HG03280 (cell line): ENCODE measurements around the gene CDS2.
"Not testable (repeated sequence)": the region's sequence is repeated elsewhere in the genome, so short reads cannot be mapped to it uniquely, and the experiment has no call there.

Source experiments
- ATAC-seq: cut with Tn5 transposase; IDR thresholded peaks from one replicate; pipeline ENCODE4 v1.9.1; 2021; ENCODE audit warnings: mild to moderate bottlenecking, moderate library complexity; ENCODE audit not compliant: unreplicated experiment

Gene CDS2

DNA sequence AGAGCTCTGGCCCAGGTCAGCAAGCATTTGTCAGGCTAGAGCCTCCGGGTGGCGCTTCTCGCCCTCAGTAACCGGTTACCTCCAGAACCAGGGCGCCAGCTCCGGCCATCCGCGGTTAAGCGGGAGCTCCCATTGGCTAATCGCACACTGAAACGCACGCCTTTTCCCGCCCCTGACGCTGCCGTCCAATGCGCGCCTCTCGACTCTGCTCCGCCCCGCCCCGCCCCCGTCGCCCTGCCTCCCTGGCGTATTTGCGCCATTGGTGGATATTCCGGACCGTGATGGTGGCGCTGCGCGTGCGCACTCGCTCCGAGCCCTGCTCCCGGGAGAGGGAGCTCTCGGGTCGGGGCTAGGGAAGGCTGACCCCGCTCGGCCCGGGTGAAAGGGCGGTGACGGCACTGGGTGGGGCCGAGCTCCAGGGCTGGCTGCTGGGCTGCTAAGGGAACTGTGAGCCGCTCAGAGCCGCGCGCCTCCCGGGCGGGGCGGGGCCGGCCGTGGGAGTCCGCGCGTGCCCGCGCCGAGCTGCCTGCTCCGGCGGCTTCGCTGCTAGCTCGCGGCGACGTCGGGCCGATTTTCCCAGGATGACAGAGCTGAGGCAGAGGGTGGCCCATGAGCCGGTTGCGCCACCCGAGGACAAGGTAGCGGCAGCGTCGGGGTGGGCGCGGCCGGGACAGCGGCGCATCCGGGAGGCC lies at the start of gene CDS2:
CDS2 (plus strand) TSS at position 497 of the 692 bp plus-strand sequence; CDS start at position 582, 85 bp downstream.
- ATAC-seq = peak; percentile 87

DNA sequence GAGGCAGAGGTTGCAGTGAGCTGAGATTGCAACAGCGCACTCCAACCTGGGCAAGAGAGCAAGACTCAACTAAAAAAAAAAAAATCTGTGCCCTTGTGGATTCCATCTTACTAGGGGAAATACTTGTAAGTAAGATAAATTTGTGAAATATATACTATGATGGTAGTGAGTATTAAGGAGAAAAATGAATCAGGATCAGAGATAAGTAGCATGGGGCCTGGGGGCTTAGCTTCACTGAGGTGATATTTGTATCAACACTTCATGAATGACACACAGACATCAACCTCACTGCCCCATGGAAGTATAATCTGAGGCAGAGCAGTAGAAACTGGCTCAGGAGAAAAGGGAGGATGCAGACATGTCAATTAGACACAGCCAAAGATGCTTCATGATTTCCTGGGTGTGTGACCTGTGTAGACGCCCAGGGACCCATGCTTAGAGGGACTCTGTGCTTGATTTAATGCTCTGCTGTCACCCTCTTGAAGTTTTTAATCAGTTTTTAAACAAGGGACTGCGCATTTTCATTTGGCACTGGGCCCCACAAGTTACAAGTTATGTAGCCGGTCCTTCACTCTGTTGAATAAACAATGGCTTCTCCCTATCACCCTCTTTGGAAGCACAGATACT lies 48.9 kb upstream of the CDS2 start:
- ATAC-seq = peak; percentile 4

DNA sequence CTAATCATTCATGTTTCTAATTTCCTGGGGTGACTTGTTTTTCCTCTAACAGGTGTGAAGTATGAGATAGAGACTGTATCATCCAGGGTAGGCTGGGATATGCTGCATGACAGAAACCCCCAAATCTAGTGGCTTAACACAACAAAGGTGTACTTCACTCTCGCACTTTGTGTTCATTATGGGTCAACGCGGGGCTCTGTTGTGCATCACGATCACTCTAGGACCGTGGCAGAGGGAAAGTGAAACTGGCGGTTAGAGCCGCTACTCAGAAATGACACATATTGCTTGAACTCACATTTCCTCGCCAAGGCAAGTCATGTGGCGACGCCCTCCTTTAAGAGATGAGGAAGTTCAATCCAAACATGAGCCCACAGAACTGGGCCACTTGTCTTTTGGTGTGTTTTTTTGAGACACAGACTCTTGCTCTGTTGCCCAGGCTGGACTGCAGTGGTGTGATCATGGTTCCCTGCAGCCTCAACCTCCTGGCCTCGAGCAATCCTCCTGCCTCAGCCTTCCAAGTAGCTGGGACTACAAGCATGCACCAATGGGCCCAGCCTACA lies 48.3 kb upstream of the CDS2 start:
- ATAC-seq = peak; percentile 94

DNA sequence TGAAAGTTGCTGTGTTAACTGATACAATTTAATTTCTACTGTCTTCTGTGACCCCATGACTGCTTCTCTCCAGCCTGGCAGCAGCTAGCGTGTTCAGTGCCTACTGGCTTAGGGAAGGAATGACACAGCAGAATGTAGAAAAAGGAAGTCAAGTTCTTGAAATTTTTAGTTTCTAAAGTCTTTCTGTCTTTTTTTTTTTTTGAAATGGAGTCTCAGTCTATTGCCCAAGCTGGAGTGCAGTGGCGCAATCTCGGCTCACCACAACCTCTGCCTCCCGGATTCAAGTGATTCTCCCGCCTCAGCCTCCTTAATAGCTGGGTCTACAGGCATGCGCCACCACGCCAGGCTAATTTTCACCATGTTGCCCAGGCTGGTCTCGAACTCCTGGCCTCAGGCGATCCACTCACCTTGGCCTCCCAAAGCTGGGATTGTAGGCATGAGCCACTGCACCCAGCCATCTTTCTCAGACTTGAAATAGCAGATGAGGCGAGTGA lies 46.4 kb upstream of the CDS2 start:
- ATAC-seq = peak; percentile 29

DNA sequence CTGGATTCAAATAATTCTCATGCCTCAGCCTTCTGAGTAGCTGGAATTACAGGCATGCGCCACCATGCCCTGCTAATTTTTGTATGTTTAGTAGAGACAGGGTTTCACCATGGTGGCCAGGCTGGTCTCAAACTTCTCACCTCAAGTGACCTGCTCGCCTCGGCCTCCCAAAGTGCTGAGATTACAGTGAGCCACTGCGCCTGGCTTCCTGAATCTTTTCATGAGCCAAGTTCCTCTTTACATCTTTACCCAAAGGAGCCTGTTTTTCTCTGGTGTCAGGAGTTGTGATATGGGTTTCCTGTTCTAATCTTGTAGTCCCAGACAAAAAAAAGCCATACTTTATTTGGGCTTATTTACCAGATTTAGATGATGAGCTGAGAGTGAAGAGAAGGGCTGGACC lies 41.4 kb upstream of the CDS2 start:
- no peak for ATAC-seq

DNA sequence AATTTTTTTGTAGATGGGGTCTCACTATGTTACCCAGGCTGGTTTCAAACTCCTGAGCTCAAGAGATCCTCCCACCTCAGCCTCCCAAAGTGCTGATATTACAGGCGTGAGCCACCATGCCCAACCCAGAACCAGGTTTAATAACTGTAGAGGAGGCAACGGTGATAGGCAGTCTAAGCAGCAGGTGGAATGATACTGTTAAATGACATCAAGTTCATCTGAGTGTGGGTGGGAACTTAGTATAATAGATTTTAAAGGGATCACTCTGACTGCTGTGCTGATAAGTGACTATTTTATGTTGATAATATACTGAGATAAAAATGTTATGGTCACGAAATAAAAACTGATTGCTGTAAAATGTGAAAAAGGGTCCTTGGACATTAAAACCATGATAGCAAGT lies 38.1 kb upstream of the CDS2 start:
- ATAC-seq = no peak

DNA sequence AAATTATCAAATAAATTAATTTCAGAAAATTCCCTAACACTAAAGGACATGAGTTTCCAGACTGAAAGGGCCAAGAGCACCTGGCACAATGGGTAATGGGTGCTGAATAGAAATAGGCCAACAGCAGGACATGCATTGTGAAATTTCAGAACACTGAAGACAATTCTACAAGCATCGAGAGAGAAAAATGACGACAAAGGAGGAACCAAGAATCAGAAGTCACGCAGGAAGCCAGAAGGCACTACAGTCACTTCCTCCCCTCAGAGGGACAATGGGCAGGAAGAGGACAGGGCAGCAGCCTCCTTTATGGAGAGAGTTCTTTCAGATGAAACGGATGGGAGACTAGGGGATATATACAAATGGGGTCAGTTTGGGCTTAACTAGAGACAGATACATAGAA lies 36.6 kb upstream of the CDS2 start:
- no peak for ATAC-seq

DNA sequence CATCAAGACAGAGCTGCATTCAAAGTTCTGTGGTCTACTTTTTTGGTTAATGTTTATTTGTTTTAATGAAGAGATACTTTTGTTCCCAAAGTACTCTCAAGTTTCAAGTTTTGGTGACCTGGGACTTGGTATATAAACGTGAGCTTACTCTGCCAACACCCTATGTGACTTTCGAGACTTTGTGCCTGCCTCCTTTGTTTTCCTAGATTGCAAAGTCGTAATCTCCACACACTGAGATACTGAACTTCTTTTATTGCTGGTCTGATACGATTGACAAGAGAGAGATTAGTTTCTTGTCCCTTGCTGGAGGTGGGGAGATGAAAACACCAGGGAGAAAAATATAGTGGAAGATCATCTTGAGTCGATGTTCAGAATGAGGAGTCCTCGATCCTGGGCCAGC lies 34.9 kb upstream of the CDS2 start:
- no peak for ATAC-seq

DNA sequence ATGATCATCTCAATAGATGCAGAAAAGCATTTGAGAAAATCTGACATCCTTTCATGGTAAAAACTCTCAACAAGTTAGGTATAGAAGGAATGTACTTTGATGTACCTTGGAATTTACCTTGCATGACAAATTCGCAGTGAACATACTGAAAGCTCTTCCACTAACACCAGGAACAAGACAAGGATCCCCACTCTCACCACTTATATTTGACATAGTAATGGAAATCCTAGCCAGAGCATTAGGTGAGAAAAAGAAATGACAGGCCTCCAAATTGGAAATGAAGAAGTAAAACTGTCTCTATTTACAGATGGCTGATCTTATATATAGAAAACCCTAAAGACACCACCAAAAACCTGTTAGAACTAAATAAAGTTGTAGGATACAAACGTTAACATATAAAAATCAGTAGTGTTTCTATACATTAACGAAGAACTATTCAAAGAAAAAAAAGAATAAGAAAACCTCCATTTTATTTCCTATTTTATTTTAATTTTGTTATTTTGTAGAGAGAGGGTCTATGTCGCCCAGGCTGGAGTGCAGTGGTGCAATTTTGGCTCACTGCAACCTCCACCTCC lies 34.0 kb upstream of the CDS2 start:
- ATAC-seq = no peak

DNA sequence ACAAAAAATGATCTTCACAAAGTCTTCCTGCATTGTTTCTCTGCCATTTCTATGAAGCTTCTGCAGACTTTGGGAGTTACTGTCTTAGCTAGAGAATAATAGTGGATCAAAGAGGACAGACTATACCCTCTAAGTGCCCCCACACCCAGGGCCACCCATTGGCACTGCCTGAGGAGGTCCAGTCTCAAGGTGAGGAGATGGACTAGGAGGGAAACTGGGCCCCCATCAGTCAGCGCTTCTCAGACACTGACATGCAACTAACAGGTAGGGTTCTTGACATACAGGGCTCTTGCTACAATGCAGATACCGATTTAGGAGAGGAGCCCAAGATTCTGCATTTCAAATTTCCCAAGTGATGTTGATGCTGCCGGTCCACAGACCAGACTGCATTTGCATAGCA lies 31.4 kb upstream of the CDS2 start:
- no peak for ATAC-seq

DNA sequence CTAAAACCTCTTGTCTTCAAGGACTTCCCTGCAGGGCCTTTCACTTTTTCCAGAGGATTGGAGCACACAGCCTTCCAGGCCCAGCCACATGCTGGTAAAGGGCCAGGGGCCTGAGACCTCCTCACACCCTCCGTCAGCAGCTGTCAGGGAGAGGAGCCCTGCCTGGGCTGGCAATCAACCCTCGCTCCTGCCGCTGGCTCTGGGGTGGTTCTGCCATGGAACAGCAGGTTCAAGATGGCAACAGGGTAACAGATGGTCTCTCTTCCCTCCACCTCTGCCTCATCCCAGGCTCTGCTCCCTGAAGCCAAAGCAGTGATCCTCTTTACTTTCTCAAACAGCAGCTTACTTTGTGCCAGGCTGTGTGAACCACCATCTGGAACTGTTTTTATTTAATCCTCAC lies 30.9 kb upstream of the CDS2 start:
- no peak for ATAC-seq

DNA sequence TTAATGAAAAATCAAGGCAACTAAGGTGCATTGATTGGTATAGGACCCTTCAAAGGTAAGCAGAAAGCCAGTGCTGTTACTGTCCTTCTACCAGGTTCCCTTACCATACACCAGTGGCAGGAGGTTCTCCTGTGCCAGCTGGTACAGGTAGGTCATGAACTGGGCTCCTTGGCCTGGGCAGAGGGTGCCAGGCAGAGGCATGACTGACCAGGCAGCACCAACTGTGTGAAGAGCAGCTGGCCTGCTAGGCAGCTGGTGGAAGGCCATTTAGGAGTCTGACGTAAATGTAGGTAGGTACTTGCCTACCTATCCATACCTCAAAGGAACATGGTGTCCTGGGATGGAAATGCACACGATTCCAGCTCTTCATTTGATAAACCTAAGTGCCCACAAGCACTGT lies 30.3 kb upstream of the CDS2 start:
- no peak for ATAC-seq

DNA sequence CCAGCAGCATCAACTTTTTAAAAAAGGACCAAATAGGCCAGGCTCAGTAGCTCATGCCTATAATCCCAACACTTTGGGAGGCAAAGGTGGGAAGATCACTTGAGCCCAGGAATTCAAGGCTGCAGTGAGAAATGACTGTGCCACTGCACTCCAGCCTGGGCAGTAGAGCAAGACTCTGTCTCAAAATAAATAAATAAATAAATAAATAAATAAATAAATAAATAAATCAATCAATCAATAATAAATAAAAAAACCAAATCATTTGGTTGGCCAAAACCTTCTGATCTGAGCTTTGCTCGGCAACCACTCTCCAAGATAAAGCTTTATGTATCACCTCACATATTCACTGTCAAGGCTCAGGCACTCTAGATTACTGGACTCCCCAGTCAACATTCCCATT lies 27.8 kb upstream of the CDS2 start:
- ATAC-seq = not testable (repeated sequence)

DNA sequence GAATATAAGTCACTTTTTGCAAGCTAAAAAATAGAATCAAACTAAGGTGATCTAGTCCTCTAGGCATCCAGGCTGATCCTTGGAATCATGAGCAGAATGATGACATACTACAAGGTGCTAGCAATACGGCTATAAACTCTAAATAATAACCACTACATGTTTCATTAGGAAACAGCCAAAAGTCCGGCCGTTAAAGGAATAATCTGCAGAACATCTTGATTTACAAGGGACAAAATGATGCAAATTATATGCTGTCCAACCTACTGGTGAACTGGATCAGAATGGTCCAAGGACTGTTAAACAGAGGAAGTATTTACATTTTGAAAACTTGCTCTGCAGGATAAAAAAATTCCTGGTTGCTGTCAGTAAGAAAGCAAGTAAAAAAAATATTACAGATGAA lies 26.9 kb upstream of the CDS2 start:
- ATAC-seq = not testable (repeated sequence)

DNA sequence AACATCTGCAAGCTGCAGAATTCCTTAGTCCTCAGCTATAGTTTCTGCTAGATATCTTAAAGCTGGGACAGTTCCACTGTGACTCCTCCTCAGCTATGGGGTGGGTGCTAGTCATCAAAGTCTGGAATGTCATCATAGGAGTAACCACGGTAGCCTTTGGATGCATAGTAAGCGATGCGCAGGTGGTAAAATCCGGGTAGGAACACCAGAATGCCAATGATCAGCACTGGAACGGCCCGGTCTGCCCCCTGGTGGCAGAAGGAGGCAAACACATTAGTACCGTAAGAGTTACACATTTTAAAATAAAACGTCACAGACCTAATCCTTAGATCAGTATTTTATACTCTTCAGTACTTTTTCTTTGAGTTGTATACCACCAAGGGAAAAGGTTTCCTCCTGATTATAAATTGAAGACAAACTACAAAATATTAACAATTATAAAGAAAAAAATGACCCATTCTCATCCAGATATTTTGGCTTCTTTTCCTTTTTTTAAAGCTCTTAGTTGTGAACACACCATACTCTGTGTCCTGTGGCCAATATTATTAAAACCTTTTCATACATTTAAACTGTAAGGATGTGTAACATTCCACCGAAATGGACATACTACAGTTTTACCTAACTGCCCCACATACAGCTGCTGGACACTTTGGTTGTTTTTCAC lies 26.0 kb upstream of the CDS2 start:
- ATAC-seq = no peak

DNA sequence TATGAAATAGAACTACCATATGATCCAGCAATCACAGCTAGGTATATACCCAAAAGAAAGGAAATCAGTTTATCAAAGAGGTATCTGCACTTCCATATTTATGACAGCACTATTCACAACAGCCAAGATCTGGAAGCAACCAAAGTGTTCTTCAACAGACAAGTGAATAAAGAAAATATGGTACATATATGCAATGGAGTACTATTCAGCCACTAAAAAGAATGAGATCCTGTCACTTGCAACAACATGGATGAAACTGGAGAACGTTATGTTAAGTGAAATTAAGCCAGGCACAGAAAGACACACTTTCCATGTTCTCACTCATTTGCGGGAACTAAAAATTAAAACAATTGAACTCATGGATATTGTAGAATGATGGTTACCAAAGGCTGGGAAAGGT lies 22.3 kb upstream of the CDS2 start:
- no peak for ATAC-seq

DNA sequence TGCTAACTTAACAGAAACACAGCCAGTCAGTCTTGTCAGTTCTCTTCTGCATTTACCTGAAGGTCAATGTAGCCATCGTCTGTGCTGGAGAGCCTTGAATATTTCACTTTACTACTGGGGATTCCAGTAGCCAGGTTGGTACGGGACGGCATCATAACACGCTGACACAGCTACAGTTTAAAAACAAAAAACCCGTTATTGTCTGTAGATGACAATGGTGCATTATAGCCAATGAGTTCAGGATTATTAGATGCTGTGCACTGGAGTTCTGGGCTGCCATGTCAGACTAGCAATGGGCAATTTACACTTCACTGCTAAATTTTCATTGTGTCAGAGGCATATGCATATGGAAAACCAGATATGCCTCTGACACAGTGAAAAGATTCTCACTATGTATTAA lies 17.5 kb upstream of the CDS2 start:
- ATAC-seq = no peak

DNA sequence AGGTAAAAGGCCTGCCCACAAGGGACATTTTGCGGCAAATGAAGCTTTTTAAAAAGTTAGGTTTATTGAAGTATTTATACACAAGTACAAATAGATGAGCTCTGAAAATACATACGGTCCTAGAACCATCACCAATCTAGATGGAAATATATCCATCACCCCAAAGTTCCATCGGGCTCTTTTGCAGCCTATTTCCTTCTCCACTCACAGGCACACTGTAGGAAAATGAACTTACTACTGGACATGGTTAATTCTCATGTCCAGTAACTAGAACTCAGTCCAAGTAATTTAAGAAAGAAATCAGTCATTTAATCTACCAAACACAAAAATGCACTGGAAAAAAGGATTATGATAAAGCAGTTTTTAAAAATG lies 13.2 kb upstream of the CDS2 start:
- no peak for ATAC-seq

DNA sequence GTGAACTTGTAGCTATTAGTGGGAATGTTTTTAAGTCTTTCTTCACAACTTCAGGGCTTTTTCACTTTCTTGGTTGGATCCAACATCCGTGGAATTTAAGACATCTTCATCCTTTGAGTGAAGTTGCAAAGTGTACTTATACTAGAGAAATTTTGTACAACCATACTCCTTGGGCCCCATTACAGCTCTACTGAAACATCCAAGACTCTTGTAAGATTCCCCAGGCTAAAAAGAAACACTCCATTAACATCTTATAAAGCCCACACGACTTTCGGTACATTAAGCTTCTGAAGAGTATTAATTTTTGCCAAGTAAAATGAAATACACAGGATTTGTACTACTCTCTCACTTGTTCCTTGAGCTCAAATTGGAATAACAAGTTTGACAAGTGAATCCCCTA lies 12.4 kb upstream of the CDS2 start:
- ATAC-seq = no peak

DNA sequence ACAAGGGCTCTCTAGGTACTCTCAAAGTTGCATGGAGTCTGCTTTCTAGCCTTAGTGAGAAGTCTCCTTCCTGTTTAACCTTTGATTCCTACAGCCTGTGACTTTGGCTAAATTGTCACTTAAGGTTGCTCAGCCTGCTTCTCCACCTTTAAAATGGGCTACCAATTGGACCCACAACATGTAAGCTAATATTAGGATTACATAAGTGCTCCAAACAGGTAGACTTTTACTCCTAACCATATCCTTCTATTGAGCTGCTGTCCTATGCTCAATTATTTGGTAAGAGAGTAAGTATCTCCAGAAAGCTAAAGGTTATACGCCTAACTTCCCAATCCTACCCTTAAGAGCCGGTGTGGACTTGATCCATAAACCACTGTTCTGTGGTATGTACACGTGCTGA lies 9.9 kb upstream of the CDS2 start:
- no peak for ATAC-seq
